T-helper 9 cell (primary cell): ENCODE results near the gene SLC2A4RG.

ENCODE experiments used
- DNase-seq: peaks from one replicate; pipeline ENCODE4 v3.0.0-alpha.2; 2020

Gene SLC2A4RG

GRCh38 chr20:63778034-63778752 is 38.6 kb downstream of the SLC2A4RG start:
- no peak for DNase-seq

GRCh38 chr20:63778857-63779256 is 39.3 kb downstream of the SLC2A4RG start:
- DNase-seq, result no peak

- DNase-seq, result no peak
Measured at GRCh38 chr20:63781181-63781580, 41.6 kb downstream of the SLC2A4RG start.

- no peak for DNase-seq
Measured at GRCh38 chr20:63782051-63782471, 42.5 kb downstream of the SLC2A4RG start.

- DNase-seq, result no peak
Measured at GRCh38 chr20:63782521-63782971, 43.0 kb downstream of the SLC2A4RG start.

GRCh38 chr20:63783970-63784369 is 44.4 kb downstream of the SLC2A4RG start:
- DNase-seq, result no peak

GRCh38 chr20:63785691-63786131 is 46.1 kb downstream of the SLC2A4RG start:
- DNase-seq, result no peak

- DNase-seq, result no peak
Measured at GRCh38 chr20:63787302-63787701, 47.7 kb downstream of the SLC2A4RG start.

- no peak for DNase-seq
Measured at GRCh38 chr20:63787749-63788148, 48.2 kb downstream of the SLC2A4RG start.

- DNase-seq, result no peak
Measured at GRCh38 chr20:63789836-63790571, 50.4 kb downstream of the SLC2A4RG start.

GRCh38 chr20:63790572-63791168 is 51.1 kb downstream of the SLC2A4RG start:
- no peak for DNase-seq

- no peak for DNase-seq
Measured at GRCh38 chr20:63791497-63792156, 52.1 kb downstream of the SLC2A4RG start.

GRCh38 chr20:63792866-63793265 is 53.3 kb downstream of the SLC2A4RG start:
- DNase-seq, result no peak
